Adipose tissue (tissue), 3 donors: ENCODE results near the gene ATP11A. TPM values are rescaled to one million over a fixed set of nuclear protein-coding genes. Genes with fewer than 3 reads are reported as not detected.

Experiments used
- H3K27ac ChIP-seq: one replicate; pipeline ENCODE4 v1.5.1; 2013; ENCODE audit warnings: low read depth, low read length
- WGBS, 3 donors: extraction: QIAGEN DNeasy Blood & Tissue Kit; methylation state at CpG; one replicate each; pipeline ENCODE4 v1.1.7; 2013; 5-methylcytosine and 5-hydroxymethylcytosine counted together
- polyA plus RNA-seq, 3 donors: library from polyadenylated mRNA; stranded (reverse); fragments of 200-250 nt; gene quantifications; one replicate each; pipeline ENCODE4 v1.2.3, GENCODE V29; 2013
- donor health status: healthy with polysubstance abuse.
- donor health status: Bipolar disorder and iron deficiency.
- donor health status: healthy.

Gene ATP11A
- polyA plus RNA-seq, 3 donors, result 8.1 to 12.0 (median 9.9) TPM

GRCh38 chr13:112917737-112918136, 227.9 kb downstream of the ATP11A start:
- no peak overlapping the region for H3K27ac ChIP-seq
- WGBS, 3 donors, result 91 to 94% (median 94%) methylated on average over 3 of the region's 3 CpGs

GRCh38 chr13:112918266-112918665, 228.4 kb downstream of the ATP11A start:
- 80 to 89% (median 82%) methylated on average over 8 of the region's 8 CpGs for WGBS, 3 donors

GRCh38 chr13:112918746-112919145, 228.9 kb downstream of the ATP11A start:
- 91 to 94% (median 92%) methylated on average over 13 of the region's 13 CpGs for WGBS, 3 donors
- no peak overlapping the region for H3K27ac ChIP-seq

More at GRCh38 chr13:112918266-112918665, 228.4 kb downstream of the ATP11A start:
- H3K27ac ChIP-seq, result no peak overlapping the region

- no peak overlapping the region for H3K27ac ChIP-seq
Observed at GRCh38 chr13:112923962-112924361, 234.1 kb downstream of the ATP11A start.

GRCh38 chr13:112924365-112924764, 234.5 kb downstream of the ATP11A start:
- 80 to 90% (median 83%) methylated on average over 2 of the region's 2 CpGs for WGBS, 3 donors

More at GRCh38 chr13:112923962-112924361, 234.1 kb downstream of the ATP11A start:
- WGBS, 3 donors, result 66 to 85% (median 69%) methylated on average over 12 of the region's 12 CpGs

GRCh38 chr13:112926003-112926402, 236.2 kb downstream of the ATP11A start:
- 89 to 98% (median 96%) methylated on average over 15 of the region's 15 CpGs for WGBS, 3 donors
- H3K27ac ChIP-seq, result no peak overlapping the region

More at GRCh38 chr13:112924365-112924764, 234.5 kb downstream of the ATP11A start:
- H3K27ac ChIP-seq, result no peak overlapping the region

GRCh38 chr13:112926993-112927392, 237.2 kb downstream of the ATP11A start:
- no peak overlapping the region for H3K27ac ChIP-seq
- WGBS, 3 donors, result 72 to 79% (median 77%) methylated on average over 5 of the region's 5 CpGs

GRCh38 chr13:112928020-112928971, 238.5 kb downstream of the ATP11A start:
- H3K27ac ChIP-seq, result no peak overlapping the region
- WGBS, 3 donors, result 65 to 79% (median 69%) methylated on average over 21 of the region's 21 CpGs

GRCh38 chr13:112928972-112929782, 239.3 kb downstream of the ATP11A start:
- H3K27ac ChIP-seq, result no peak overlapping the region
- 2 to 20% (median 6%) methylated on average over 21 of the region's 21 CpGs for WGBS, 3 donors

GRCh38 chr13:112929783-112930055, 239.9 kb downstream of the ATP11A start:
- 15 to 55% (median 15%) methylated on average over 8 of the region's 8 CpGs for WGBS, 3 donors
- H3K27ac ChIP-seq, result no peak overlapping the region

GRCh38 chr13:112930192-112930591, 240.4 kb downstream of the ATP11A start:
- no peak overlapping the region for H3K27ac ChIP-seq

- 55 to 68% (median 59%) methylated on average over 32 of the region's 32 CpGs for WGBS, 3 donors
- H3K27ac ChIP-seq, result no peak overlapping the region
Observed at GRCh38 chr13:112931028-112931934, 241.4 kb downstream of the ATP11A start.

GRCh38 chr13:112932971-112933370, 243.1 kb downstream of the ATP11A start:
- no peak overlapping the region for H3K27ac ChIP-seq
- WGBS, 3 donors, result 75 to 95% (median 77%) methylated on average over 9 of the region's 9 CpGs

GRCh38 chr13:112933649-112934048, 243.8 kb downstream of the ATP11A start:
- no peak overlapping the region for H3K27ac ChIP-seq
- 92 to 93% (median 93%) methylated on average over 7 of the region's 7 CpGs for WGBS, 3 donors

GRCh38 chr13:112934078-112934477, 244.2 kb downstream of the ATP11A start:
- WGBS, 3 donors, result 61 to 70% (median 63%) methylated on average over 6 of the region's 6 CpGs

More at GRCh38 chr13:112934078-112934477, 244.2 kb downstream of the ATP11A start:
- H3K27ac ChIP-seq, result no peak overlapping the region
